ENCODE results near the gene LYPLAL1.

LYPLAL1 gene

DNA sequence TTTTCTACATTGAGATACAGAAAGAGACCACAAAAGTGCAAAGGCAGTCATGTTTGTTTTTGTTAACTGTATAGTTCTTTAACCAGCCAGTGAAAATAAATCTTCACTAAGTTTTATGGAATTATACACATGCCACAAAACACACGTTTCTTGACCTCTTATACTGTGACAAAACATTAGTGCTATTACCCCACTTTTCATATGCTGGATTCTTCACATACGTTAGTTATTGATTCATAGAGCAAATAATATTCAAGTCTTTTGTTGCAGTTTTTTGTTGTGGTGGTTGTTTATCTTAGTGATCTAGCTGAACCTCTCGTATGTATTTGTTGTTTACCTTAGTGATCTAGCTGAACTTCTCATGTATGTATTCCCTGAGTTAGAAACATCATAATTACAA, 28.0 kb downstream of the LYPLAL1 start:
- TF ChIP-seq, protein P1, sequence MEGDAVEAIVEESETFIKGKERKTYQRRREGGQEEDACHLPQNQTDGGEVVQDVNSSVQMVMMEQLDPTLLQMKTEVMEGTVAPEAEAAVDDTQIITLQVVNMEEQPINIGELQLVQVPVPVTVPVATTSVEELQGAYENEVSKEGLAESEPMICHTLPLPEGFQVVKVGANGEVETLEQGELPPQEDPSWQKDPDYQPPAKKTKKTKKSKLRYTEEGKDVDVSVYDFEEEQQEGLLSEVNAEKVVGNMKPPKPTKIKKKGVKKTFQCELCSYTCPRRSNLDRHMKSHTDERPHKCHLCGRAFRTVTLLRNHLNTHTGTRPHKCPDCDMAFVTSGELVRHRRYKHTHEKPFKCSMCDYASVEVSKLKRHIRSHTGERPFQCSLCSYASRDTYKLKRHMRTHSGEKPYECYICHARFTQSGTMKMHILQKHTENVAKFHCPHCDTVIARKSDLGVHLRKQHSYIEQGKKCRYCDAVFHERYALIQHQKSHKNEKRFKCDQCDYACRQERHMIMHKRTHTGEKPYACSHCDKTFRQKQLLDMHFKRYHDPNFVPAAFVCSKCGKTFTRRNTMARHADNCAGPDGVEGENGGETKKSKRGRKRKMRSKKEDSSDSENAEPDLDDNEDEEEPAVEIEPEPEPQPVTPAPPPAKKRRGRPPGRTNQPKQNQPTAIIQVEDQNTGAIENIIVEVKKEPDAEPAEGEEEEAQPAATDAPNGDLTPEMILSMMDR (IDR thresholded peaks at IDR 0.05; ENCODE audit: low read depth, low read length): no peak
- no peak for DNase-seq (ENCODE audit: low read depth in 2 of 2)
- H3K4me3 ChIP-seq (replicated peaks in 1 of 2; ENCODE audit: low read depth in 2 of 2, low read length in 2 of 2): no peak overlapping the region

DNA sequence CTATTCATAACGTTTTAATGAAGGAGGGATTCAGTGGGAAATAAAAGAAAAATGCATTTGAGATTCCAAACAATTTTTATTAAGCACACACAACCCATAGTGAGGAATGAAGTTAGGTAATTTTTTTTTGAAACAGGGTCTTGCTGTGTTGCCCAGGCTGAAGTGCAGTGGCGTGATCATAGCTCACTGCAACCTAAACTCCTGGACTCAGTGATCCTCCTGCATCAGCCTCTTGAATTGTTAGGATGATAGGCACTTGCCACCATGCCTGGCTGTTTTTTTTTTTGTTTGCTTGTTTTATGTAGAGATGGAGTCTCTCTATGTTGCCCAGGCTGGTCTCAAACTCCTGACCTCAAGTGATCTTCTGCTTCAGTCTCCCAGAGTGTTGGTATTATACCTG, 28.9 kb downstream of the LYPLAL1 start:
- H3K4me3 ChIP-seq (replicated peaks in 1 of 2; ENCODE audit: low read depth in 2 of 2, low read length in 2 of 2): no peak overlapping the region
- TF ChIP-seq, protein P1 (IDR thresholded peaks at IDR 0.05; ENCODE audit: low read depth, low read length): no peak
- no peak for DNase-seq (ENCODE audit: low read depth in 2 of 2)

DNA sequence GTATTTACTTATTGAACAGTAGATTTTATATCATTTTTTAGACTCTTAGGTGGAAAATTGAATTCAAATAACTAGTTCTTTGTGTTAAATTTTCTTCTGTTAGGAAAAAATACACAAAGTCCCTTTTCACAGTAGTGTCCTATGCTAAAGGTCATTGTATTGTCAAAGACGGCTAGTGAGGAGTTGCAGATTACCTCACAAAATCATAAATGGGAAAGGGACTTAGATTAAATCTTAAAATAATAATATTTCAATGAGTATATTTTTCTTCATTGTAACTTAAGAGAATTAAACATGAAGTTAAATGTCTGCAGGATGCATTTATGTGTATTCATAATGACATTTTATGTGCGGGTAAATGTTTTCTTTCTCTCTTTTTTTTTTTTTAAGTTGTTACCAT, 32.7 kb downstream of the LYPLAL1 start:
- H3K4me3 ChIP-seq (replicated peaks in 1 of 2; ENCODE audit: low read depth in 2 of 2, low read length in 2 of 2): no peak overlapping the region
- TF ChIP-seq, protein P1 (IDR thresholded peaks at IDR 0.05; ENCODE audit: low read depth, low read length): no peak
- DNase-seq (ENCODE audit: low read depth in 2 of 2): no peak

DNA sequence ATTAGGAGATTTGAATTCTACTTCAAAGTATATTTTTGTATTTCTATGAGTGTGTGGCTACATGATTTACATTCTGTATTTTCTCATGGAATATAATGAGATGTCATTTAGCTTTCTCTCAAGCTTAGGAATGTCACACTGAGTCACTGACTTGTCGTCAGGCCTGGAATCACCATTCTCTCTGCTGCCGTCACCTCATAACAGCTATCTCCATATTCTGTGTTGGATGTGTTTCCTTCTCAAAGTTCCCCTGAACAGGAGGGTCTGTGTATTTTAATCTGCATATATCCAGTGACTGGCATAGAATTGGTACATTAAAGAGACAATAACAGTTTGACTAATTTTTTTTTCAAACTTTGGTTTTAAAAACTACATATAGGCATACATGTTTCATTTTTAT, 35.9 kb downstream of the LYPLAL1 start:
- peak in 1 of 2 donors; percentile 34 for DNase-seq (ENCODE audit: low read depth in 2 of 2)
- TF ChIP-seq, protein P1 (IDR thresholded peaks at IDR 0.05; ENCODE audit: low read depth, low read length): no peak
- no peak overlapping the region for H3K4me3 ChIP-seq (replicated peaks in 1 of 2; ENCODE audit: low read depth in 2 of 2, low read length in 2 of 2)

DNA sequence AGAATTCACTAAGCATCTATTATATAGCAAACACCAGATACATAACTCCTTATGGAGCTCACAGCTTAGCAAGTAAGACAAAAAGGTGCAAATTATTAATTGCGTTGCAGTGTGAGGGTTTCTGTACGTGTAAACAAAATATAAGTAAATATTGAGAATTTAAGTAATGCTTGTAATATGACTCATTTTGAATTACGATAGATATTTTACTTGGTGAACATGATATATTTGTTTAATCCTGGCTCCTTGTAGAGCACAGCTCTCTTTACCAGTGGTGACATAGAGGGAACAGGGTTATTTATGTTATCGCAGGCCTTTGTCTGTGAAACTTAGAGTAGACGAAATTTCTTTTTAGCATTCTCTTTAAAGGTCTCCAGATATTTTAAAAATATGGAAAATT, 36.4 kb downstream of the LYPLAL1 start:
- H3K4me3 ChIP-seq (replicated peaks in 1 of 2; ENCODE audit: low read depth in 2 of 2, low read length in 2 of 2): no peak overlapping the region
- TF ChIP-seq, protein P1 (IDR thresholded peaks at IDR 0.05; ENCODE audit: low read depth, low read length): no peak
- no peak for DNase-seq (ENCODE audit: low read depth in 2 of 2)

DNA sequence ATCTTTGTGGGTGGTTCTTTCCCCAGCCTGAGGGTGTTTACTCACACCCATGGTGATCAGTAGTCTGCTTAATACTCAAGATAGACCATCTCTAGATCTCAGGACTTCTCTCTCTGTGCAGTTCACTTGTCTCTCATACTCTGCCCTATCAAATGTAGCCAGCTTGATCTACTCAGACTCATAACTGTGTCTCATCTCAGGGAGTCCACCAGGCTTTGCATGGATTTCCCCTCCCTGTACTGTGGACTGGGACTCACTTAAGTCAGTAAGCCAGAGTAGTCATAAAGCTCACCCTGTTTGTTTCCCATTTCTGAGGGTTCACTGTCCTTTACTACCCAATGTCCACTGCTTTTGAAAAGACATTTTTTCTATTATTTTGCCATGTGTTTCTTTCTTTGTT, 41.8 kb downstream of the LYPLAL1 start:
- TF ChIP-seq, protein P1 (IDR thresholded peaks at IDR 0.05; ENCODE audit: low read depth, low read length): no peak
- no peak overlapping the region for H3K4me3 ChIP-seq (replicated peaks in 1 of 2; ENCODE audit: low read depth in 2 of 2, low read length in 2 of 2)
- no peak for DNase-seq (ENCODE audit: low read depth in 2 of 2)

DNA sequence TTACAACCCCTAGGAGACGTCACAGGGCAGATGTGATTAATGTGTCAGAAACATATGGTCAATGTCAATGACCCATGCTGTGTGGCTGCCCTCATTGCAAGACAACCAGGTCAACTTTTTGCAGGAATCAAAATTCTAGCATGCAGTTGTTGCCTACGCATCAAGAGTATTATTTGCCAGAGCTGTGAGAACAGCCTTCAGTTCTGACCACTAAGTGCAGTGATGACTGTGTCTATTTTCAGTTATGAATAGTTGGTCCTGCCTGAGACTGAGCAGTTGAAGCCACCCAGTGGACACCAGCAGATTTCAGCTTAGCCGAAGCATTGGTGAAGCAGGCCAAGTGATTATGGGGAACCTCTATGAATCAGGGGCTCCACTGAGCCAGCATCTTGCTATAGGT, 47.3 kb downstream of the LYPLAL1 start:
- DNase-seq (ENCODE audit: low read depth in 2 of 2): no peak
- H3K4me3 ChIP-seq (replicated peaks in 1 of 2; ENCODE audit: low read depth in 2 of 2, low read length in 2 of 2): no peak overlapping the region
- TF ChIP-seq, protein P1 (IDR thresholded peaks at IDR 0.05; ENCODE audit: low read depth, low read length): no peak
